Measurements from ENCODE around the gene TRIM67. TPM values are rescaled to one million over a fixed set of nuclear protein-coding genes. Genes with fewer than 3 reads are reported as not detected.

TRIM67 gene
- total and polyA plus RNA-seq, 4 experiments from 2014 or later: not detected

DNA sequence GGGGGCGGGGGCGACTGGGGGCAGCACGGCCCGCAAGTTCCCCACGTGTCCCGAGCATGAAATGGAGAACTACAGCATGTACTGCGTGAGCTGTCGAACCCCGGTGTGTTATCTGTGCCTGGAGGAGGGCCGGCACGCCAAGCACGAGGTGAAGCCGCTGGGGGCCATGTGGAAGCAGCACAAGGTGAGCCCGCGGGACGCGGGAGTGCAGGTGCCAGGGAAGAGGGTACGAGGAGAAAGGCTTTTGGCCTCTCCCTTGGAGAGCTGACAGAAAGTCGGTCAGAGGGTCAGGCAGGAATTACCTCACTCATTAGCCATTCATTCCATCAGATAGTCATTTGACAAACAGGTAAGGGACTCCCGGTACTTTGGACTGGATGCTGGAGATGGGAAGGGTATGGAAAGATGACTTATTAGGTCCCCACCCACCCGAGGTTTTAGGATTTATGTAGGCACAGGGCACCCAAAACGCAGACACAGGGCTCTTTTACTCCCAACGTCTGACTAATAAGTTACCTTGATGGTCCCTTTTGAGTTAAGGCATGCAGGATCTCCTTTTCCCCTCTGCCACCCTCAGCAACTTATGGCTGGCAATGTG lies 2.1 kb downstream of the TRIM67 start:
- CTCF ChIA-PET (ENCODE audit: partially characterized antibody): no interaction called here
- Histone ChIP-seq H3K27ac (ENCODE audit: low read depth, low read length) (no peak overlapping the region), H3K4me1 (ENCODE audit: insufficient read depth, low read length) (peaks cover 5% of the 10 kb centered on the region), H3K36me3 (ENCODE audit: insufficient read depth, low read length) (no peaks in the 10 kb centered on the region), H3K4me3 (ENCODE audit: low read length in 2 of 2) (no peak overlapping the region), H3K27me3 (ENCODE audit: insufficient read depth, low read length) (peaks cover 17% of the 10 kb centered on the region), H3K9me3 (ENCODE audit: control insufficient read depth in 1 of 2, low read length in 2 of 2) (no peaks in the 10 kb centered on the region)
- DNase-seq: no peak
- intact Hi-C loops (cut with micrococcal nuclease): no loop called here
- H3K4me1 Mint-ChIP-seq: peaks cover 0 to 16% (median 2%) of the 10 kb centered on the region in 4 donors
- POLR2A ChIA-PET (ENCODE audit: partially characterized antibody): no interaction called here
- H3K36me3 Mint-ChIP-seq: no peaks in the 10 kb centered on the region
- peak overlapping the region in 6 of 8 donors; percentile 47 to 77 (median 54) for H3K4me3 Mint-ChIP-seq
- no peak overlapping the region for H3K27ac Mint-ChIP-seq
- peaks cover 33 to 49% of the 10 kb centered on the region in 2 donors for H3K27me3 Mint-ChIP-seq
- H3K9me3 Mint-ChIP-seq: no peaks in the 10 kb centered on the region

DNA sequence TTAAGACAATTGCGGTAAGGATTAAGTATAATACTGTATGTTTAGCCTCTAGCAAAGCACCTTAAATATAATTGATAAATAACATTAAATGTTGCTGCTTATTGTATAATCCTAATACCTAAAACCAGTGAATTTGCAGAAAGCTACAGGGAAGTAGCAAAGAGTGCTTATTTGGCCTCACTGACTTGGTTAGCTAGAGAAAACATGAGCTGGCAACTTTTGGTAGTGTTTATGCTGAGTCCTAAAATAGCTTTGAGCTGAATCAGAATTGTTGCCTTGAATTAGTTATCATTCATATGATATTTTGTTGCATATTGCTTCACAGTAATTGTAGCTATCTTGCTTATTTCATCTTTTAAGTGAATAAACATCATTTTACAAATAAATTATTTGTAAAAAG lies 3.5 kb downstream of the TRIM67 start:
- Histone ChIP-seq H3K27ac (ENCODE audit: low read depth, low read length) (no peak overlapping the region), H3K27me3 (ENCODE audit: insufficient read depth, low read length) (peaks cover 11% of the 10 kb centered on the region), H3K4me1 (ENCODE audit: insufficient read depth, low read length) (peaks cover 5% of the 10 kb centered on the region), H3K36me3 (ENCODE audit: insufficient read depth, low read length) (no peaks in the 10 kb centered on the region), H3K4me3 (ENCODE audit: low read length in 2 of 2) (no peak overlapping the region), H3K9me3 (ENCODE audit: control insufficient read depth in 1 of 2, low read length in 2 of 2) (no peaks in the 10 kb centered on the region)
- Mint-ChIP-seq H3K4me1 (peaks cover 0 to 16% (median 2%) of the 10 kb centered on the region in 4 donors), H3K27me3 (peaks cover 23 to 39% of the 10 kb centered on the region in 2 donors), H3K9me3 (no peaks in the 10 kb centered on the region), H3K4me3 (no peak overlapping the region), H3K36me3 (no peaks in the 10 kb centered on the region), H3K27ac (no peak overlapping the region)
- DNase-seq: no peak
- CTCF ChIA-PET (ENCODE audit: partially characterized antibody): interaction anchor here (1.1 kb wide), 1 partner anchor 74 kb away, joined by 3 read pairs; no protein-coding TSS in a partner anchor
- intact Hi-C loops (cut with micrococcal nuclease): no loop called here
- POLR2A ChIA-PET (ENCODE audit: partially characterized antibody): no interaction called here

DNA sequence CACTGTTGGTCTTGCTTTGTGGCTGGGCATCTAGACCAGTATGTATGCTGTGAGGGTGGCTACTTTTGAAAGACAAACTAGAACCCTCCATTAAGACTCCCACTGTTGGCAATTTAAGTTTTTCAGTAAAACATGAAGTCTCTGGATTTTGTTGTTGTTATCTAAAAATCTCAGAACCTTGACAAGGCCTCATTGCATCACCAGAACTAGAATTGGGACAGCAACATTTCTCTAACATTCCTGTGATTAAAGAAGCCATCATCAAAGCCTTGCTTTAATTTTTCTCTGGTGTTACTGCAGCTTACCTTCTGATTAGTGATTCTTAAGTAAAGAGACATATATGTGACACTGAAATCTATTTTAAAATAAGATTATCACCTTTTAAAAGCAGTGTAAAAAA lies 4.5 kb downstream of the TRIM67 start:
- H3K9me3 ChIP-seq (ENCODE audit: control insufficient read depth in 1 of 2, low read length in 2 of 2): no peaks in the 10 kb centered on the region
- H3K27ac ChIP-seq (ENCODE audit: low read depth, low read length): no peak overlapping the region
- peaks cover 5% of the 10 kb centered on the region for H3K4me1 ChIP-seq (ENCODE audit: insufficient read depth, low read length)
- peaks cover 11% of the 10 kb centered on the region for H3K27me3 ChIP-seq (ENCODE audit: insufficient read depth, low read length)
- POLR2A ChIA-PET (ENCODE audit: partially characterized antibody): no interaction called here
- no peaks in the 10 kb centered on the region for H3K36me3 Mint-ChIP-seq
- H3K4me3 Mint-ChIP-seq: no peak overlapping the region
- intact Hi-C loops (cut with micrococcal nuclease): no loop called here
- H3K4me3 ChIP-seq (ENCODE audit: low read length in 2 of 2): no peak overlapping the region
- H3K27me3 Mint-ChIP-seq: peaks cover 22 to 36% of the 10 kb centered on the region in 2 donors
- no peak overlapping the region for H3K27ac Mint-ChIP-seq
- DNase-seq: no peak
- H3K4me1 Mint-ChIP-seq: peaks cover 0 to 8% (median 2%) of the 10 kb centered on the region in 4 donors
- CTCF ChIA-PET (ENCODE audit: partially characterized antibody): no interaction called here
- no peaks in the 10 kb centered on the region for H3K9me3 Mint-ChIP-seq
- no peaks in the 10 kb centered on the region for H3K36me3 ChIP-seq (ENCODE audit: insufficient read depth, low read length)

DNA sequence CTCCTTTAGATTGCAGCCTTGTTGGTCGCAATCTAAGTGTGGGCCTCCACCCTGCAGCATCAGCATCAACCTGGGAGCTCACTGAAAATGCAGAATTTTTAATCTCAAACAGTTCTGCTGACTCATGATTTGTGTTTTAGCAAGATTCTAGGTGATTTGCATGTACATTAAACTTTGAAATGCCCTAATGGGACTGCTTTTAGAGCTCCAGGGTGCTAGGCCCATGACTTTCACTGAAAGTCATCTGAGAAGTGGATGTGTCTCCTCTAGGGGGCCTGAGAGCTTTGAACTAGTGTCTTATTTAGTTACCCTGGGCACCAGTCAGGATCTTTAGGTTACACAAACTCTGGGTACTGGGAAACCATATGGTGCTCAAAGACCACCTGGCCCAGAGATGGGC lies 9.0 kb downstream of the TRIM67 start:
- no peak for DNase-seq
- Mint-ChIP-seq H3K27ac (no peak overlapping the region), H3K9me3 (no peaks in the 10 kb centered on the region), H3K4me3 (no peak overlapping the region), H3K27me3 (peaks cover 13 to 31% of the 10 kb centered on the region in 2 donors), H3K36me3 (no peaks in the 10 kb centered on the region), H3K4me1 (no peaks in the 10 kb centered on the region)
- Histone ChIP-seq H3K9me3 (ENCODE audit: control insufficient read depth in 1 of 2, low read length in 2 of 2) (no peaks in the 10 kb centered on the region), H3K4me3 (ENCODE audit: low read length in 2 of 2) (no peak overlapping the region), H3K27ac (ENCODE audit: low read depth, low read length) (no peak overlapping the region), H3K36me3 (ENCODE audit: insufficient read depth, low read length) (no peaks in the 10 kb centered on the region), H3K4me1 (ENCODE audit: insufficient read depth, low read length) (no peaks in the 10 kb centered on the region), H3K27me3 (ENCODE audit: insufficient read depth, low read length) (no peaks in the 10 kb centered on the region)
- ChIA-PET CTCF (ENCODE audit: partially characterized antibody) (no interaction called here), POLR2A (ENCODE audit: partially characterized antibody) (no interaction called here)
- intact Hi-C loops (cut with micrococcal nuclease): no loop called here

DNA sequence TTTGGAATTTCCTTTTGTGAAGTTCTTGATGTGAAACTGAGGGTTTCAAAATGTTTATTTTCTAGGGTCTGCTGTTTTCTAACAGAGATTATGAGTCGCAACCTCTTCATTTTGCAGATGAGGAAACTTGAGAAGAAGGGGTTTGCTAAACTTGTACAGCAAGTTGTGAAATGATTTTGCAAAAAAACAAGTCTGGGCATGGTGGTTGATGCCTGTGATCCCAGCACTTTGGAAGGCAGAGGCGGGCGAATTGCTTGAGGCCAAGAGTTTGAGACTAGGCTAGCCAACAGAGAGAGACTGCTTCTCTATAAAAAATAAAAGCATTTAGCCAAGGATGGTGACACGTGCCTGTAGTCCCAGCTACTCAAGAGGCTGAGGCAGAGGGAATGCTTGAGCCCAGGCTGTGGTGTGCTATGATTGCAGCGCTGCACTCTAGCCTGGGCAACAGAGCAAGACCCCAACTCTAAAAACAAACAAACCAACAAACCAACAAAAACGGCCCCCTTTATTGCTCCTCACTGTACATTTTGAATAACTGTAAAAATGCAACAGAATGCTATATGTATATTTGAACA lies 9.9 kb downstream of the TRIM67 start:
- Histone ChIP-seq H3K4me1 (ENCODE audit: insufficient read depth, low read length) (no peaks in the 10 kb centered on the region), H3K9me3 (ENCODE audit: control insufficient read depth in 1 of 2, low read length in 2 of 2) (no peaks in the 10 kb centered on the region), H3K27ac (ENCODE audit: low read depth, low read length) (no peak overlapping the region), H3K36me3 (ENCODE audit: insufficient read depth, low read length) (no peaks in the 10 kb centered on the region), H3K4me3 (ENCODE audit: low read length in 2 of 2) (no peak overlapping the region), H3K27me3 (ENCODE audit: insufficient read depth, low read length) (no peaks in the 10 kb centered on the region)
- Mint-ChIP-seq H3K36me3 (no peaks in the 10 kb centered on the region), H3K9me3 (no peaks in the 10 kb centered on the region), H3K4me1 (no peaks in the 10 kb centered on the region), H3K4me3 (no peak overlapping the region), H3K27me3 (peaks cover 11 to 32% of the 10 kb centered on the region in 2 donors), H3K27ac (no peak overlapping the region)
- intact Hi-C loops (cut with micrococcal nuclease): no loop called here
- no peak for DNase-seq
- ChIA-PET POLR2A (ENCODE audit: partially characterized antibody) (no interaction called here), CTCF (ENCODE audit: partially characterized antibody) (no interaction called here)

DNA sequence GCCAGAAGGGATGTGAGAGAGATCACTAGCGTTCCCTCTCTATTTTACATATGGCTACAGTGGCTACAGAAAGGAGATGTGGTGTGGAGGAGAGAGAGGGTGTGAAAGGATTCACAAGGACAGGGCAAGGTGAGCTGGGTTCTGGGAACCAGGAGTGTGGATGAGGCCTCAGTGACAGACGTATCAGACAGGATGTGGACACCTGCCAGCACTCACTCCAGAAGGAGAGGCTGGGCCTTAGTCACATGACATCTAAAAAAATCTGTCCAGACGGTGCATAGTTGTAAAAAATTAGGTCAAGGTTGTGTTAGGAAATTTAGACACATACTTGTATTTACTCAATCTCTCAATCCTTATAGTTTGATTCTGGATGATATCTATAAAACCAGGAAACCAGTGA lies 10.6 kb downstream of the TRIM67 start:
- no peaks in the 10 kb centered on the region for H3K4me1 Mint-ChIP-seq
- POLR2A ChIA-PET (ENCODE audit: partially characterized antibody): no interaction called here

DNA sequence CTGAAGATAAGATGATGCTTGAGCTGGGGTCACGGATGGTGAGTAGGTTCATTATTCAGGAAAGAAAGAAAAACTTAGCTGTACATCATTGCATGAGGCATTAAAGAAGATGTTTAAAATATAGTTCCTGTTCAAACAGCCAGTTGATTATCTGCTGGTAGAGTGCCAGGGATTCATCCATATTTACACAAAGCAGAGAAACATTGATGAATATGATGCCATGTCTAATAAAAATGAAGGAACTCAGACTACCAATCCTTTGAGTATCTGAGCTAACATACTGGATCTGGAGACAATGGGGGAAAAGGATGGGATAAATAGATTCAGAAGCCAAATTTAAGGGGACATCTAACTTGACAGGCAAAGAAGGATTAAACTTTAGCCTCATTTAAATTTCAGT lies 14.6 kb downstream of the TRIM67 start:
- H3K27ac Mint-ChIP-seq: no peak overlapping the region
- H3K4me1 Mint-ChIP-seq: no peaks in the 10 kb centered on the region
- no peak overlapping the region for H3K4me3 Mint-ChIP-seq
- H3K36me3 ChIP-seq (ENCODE audit: insufficient read depth, low read length): no peaks in the 10 kb centered on the region
- no peak overlapping the region for H3K27ac ChIP-seq (ENCODE audit: low read depth, low read length)
- peaks cover 10% of the 10 kb centered on the region for H3K27me3 ChIP-seq (ENCODE audit: insufficient read depth, low read length)
- intact Hi-C loops (cut with micrococcal nuclease): no loop called here
- H3K27me3 Mint-ChIP-seq: peaks cover 24 to 48% of the 10 kb centered on the region in 2 donors
- POLR2A ChIA-PET (ENCODE audit: partially characterized antibody): no interaction called here
- peaks cover 0 to 11% (median 0%) of the 10 kb centered on the region in 8 donors for H3K9me3 Mint-ChIP-seq
- no peak for DNase-seq
- H3K9me3 ChIP-seq (ENCODE audit: control insufficient read depth in 1 of 2, low read length in 2 of 2): no peaks in the 10 kb centered on the region
- no peaks in the 10 kb centered on the region for H3K36me3 Mint-ChIP-seq
- CTCF ChIA-PET (ENCODE audit: partially characterized antibody): no interaction called here
- H3K4me3 ChIP-seq (ENCODE audit: low read length in 2 of 2): no peak overlapping the region
- no peaks in the 10 kb centered on the region for H3K4me1 ChIP-seq (ENCODE audit: insufficient read depth, low read length)

More for the DNA sequence above, 10.6 kb downstream of the TRIM67 start:
- H3K4me3 ChIP-seq (ENCODE audit: low read length in 2 of 2): no peak overlapping the region
- no peak overlapping the region for H3K27ac Mint-ChIP-seq
- intact Hi-C loops (cut with micrococcal nuclease): no loop called here
- peaks cover 15 to 35% of the 10 kb centered on the region in 2 donors for H3K27me3 Mint-ChIP-seq
- no peaks in the 10 kb centered on the region for H3K36me3 Mint-ChIP-seq
- H3K9me3 Mint-ChIP-seq: no peaks in the 10 kb centered on the region
- H3K9me3 ChIP-seq (ENCODE audit: control insufficient read depth in 1 of 2, low read length in 2 of 2): no peaks in the 10 kb centered on the region
- no peaks in the 10 kb centered on the region for H3K36me3 ChIP-seq (ENCODE audit: insufficient read depth, low read length)
- no peak overlapping the region for H3K4me3 Mint-ChIP-seq
- H3K4me1 ChIP-seq (ENCODE audit: insufficient read depth, low read length): no peaks in the 10 kb centered on the region
- no peak for DNase-seq
- H3K27ac ChIP-seq (ENCODE audit: low read depth, low read length): no peak overlapping the region
- CTCF ChIA-PET (ENCODE audit: partially characterized antibody): no interaction called here
- no peaks in the 10 kb centered on the region for H3K27me3 ChIP-seq (ENCODE audit: insufficient read depth, low read length)

Data from CD4-positive, alpha-beta memory T cell (primary cell).